Inflammatory macrophage treated with lipopolysaccharide for 1 hour (primary cell): ENCODE data around the gene POLD2.

Experiments used
- DNase-seq, 2 donors: peaks; one replicate each; pipeline ENCODE4 v3.0.0-alpha.2; 2020 to 2022

Gene POLD2

GRCh38 chr7:44152971-44153947, 29.9 kb upstream of the POLD2 start:
- DNase-seq, result no peak

DNA sequence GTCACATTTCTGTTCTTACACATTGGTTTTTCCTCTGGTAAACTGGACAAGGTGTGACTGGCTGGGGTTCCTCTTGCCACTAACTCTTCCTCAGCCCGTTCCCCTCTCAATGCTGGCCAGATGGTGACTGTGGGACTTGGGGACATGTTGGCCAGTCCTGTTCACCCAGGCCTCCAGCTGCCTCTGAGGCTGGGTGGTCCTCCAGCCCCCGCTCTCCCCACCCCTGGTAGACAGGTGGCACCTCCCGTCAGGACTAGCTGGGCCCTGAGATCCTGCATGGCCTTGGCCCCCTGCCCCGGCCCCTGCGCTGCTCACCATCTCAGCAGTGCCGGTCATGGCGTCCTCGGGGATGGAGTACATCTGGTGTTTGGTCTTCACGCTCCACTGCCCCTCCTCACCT, 28.6 kb upstream of the POLD2 start:
- no peak for DNase-seq

GRCh38 chr7:44150966-44151941, 27.9 kb upstream of the POLD2 start:
- DNase-seq, result no peak

- DNase-seq, result no peak
These were observed 27.1 kb upstream of the POLD2 start for GRCh38 chr7:44150466-44150832.

GRCh38 chr7:44149571-44150465, 26.5 kb upstream of the POLD2 start:
- DNase-seq, result no peak

DNA sequence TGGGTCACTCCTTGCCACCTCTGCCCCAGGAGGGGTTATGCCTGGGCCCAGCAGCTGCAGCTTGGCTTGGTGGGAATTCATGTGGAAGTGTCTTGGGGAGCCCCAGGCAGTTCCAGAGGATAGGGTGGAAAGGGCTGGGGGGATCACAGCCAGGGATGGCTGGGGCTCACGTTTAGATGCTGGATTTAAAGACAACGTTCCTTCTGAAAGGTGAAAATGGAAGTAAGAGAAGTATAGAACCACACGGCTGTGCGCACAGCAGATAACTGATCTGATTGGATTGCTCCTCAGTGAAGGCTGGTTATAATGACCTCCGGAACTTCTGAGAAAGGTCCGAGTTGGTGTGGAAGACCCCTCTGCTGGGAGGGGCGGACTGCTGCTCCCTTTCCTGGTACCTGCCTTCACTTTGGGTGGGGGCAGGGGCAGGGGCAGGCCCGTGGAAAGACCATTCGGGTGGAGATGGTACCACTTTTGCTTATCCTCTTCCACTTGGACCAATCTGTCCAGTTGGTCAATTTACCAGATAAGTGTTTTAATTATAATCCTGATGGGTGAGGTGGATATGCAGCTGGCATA, 25.7 kb upstream of the POLD2 start:
- no peak for DNase-seq

DNA sequence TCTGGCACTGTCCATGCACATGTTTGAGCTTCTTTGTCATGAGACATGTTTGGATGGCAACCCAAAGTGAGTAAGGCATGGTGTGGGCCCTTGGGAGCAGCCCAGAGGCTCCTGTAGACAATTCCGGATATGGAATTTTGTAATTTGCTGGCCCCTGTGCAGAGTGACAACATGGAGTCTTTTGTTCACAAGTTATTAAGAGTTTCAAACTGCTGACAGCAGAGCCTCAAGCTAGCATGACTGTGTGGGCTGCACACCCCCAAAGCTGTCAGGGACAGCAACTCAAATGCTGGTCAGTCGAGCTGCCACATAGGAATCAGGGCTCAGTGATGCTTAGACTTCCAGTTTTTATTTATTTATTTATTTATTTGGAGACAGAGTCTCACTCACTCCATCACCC, 24.8 kb upstream of the POLD2 start:
- no peak for DNase-seq

DNA sequence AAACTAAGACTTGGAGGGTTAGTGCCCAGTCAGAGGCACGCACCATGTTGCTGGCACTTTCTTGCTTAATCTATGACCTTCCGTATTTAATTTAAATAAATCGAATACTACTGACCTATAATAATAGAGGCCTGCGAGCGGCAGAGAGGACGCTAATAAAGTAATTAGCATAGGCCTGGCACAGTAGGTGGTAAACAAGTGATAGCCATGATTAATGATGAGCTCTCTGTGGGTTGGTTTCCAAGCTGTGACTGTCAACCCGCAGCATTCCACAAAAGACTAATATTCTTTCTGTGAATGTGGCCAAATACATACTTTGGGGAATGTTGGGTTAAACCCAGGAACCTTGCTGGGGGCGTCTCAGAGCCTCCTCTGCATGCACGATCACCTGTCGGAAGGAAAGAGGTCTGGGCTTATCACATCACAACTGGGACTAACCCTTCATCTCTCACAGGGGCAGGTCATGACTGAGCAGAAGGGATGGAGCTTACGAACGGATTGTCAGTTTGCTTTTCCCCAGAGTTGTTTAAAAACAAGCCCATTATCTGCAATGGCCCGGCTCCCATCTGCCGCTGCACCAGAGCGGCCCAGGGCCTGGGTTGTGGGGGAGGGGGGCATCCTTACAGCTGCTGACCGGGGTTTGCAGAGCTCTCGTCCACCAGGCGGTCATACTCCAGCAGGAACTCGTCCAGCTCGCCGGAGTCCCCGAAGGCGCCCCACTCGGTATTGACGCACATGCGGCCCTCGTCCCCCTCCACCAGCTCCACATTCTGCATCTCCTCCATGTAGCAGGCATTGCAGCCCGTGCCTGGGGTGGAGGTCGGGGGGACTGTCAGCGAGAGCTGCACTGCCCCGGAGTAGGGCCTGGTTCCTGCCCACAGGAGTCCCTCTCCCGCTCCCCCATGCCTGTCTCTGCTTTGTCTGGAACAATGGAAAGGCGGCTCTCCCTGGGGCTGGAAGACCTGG, 24.0 kb upstream of the POLD2 start:
- no peak for DNase-seq

DNA sequence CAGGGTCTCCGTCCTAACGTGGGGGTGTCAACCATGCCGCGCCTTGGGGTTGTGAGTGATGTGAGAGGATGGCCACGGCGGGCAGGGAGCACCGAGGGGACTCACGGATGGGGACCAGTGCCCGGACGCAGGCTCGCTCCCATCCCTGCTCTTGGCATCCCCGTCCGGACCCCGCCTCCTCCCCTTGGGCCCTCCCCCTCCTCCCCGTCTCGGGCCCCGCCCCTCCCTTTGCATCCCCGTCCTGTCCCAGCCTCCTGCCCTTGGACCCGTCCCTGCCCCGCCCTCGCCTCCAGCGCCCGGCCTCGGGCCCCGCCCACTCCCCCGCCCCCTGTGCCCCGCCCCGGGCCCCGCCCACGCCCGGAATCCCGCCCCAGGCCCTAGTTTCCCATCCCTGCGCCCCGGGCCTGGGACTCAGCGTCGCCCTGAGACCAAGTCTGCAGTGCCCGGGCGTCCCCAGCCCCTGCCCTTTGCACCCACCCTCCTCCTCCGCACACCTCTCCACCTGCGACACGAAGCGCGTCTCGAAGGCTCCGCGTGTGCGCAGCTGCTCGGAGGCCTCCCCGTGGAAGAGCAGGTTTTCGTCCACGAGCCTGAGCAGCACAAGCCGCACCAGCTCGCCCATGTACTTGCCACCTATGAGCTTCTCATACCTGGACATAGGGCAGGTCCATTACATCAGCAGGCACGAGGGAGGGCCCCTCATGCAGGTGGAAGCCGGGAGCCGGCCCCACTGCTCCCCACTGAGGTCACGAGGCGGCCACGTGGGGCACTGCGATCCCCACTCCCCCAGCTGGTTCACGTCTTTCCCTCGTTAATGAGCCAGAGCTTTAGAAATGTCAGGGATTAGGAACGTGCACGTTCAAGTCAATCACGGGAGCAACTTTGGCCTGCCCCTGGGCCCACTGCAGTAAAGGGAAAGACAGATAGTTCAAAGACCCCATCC, 22.9 kb upstream of the POLD2 start:
- DNase-seq, result peak in 1 of 2 donors; percentile 25

- DNase-seq, result no peak
These were observed 22.2 kb upstream of the POLD2 start for GRCh38 chr7:44145479-44145968.

DNA sequence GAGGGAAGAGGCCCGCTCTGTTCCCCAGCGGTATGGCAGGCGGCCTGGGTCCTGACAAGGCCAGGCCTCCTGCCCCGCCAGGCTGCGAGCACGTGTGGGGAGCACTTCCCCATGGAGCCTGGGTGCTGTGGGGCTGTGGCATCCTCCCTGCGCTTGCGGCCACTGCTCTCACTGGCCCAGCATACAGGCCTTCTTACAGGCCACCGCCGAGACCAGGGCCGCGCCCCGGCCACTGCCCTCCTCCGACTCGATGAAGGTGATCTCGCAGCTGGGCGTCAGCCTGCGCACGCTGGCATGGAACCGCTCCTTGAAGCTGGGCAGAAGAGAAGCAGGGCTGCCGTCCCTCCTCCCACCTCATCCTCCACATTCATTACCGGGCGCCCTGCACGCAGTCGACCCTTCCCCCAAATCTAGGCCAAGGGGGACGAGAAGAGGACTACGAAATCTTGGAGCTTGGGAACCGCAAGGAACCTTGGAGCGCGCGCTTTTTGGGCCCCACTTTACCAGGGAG, 21.7 kb upstream of the POLD2 start:
- DNase-seq, result no peak

DNA sequence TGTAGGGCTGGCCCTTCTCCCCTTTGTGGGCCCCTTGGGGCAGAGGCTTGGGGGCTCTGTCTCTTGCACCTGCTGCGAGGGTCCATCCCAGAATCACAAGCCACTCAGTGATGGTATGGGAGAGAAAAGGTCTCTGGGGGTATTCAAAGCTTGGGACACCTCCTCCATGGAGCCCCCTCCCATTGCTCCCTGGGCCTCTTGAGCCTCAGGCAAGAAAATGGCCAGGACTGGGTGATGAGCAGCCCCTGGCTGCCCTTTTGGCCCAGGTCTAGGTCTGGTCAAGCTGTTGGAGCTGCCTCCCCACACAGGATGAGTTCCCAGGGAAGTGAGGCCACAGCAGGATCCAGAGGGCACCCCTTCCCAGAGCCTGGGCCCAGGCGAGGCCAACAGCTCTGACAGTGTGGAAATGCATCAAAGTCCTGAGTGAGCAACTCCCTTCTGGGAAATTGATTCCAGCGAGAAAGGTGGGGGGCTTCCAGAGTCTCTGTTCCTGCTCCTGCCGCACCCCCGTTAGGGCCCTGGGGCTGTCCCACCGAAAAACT, 21.1 kb upstream of the POLD2 start:
- no peak for DNase-seq

DNA sequence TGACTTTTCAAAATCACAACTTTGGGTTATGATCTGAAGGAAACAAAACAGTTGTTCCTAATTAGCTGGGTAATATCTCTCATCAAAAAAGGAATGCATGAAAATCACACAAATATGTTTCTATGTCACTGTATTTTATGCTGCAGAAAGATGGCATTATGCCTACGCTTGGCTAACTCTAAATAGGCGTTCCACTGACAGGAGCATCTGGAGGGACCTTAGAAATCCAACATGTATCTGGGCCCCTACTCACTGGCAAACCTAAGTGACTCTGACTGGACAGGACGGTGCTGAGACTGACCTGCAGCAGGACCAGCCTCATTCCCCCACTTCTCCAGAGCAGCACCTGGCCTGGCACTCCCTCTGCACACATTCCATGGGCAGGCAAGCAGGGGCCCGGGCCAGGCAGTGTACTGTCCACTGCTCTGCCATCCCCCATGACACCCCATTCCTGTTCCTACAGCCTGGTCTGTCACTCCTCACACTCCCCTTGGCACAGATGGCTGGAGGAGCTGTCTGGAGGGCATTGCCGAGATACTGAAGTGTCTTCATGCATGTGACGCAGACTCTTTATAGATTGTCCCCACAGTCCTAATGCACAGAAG, 20.4 kb upstream of the POLD2 start:
- no peak for DNase-seq

- DNase-seq, result no peak
These were observed 18.7 kb upstream of the POLD2 start for GRCh38 chr7:44142028-44142427.

DNA sequence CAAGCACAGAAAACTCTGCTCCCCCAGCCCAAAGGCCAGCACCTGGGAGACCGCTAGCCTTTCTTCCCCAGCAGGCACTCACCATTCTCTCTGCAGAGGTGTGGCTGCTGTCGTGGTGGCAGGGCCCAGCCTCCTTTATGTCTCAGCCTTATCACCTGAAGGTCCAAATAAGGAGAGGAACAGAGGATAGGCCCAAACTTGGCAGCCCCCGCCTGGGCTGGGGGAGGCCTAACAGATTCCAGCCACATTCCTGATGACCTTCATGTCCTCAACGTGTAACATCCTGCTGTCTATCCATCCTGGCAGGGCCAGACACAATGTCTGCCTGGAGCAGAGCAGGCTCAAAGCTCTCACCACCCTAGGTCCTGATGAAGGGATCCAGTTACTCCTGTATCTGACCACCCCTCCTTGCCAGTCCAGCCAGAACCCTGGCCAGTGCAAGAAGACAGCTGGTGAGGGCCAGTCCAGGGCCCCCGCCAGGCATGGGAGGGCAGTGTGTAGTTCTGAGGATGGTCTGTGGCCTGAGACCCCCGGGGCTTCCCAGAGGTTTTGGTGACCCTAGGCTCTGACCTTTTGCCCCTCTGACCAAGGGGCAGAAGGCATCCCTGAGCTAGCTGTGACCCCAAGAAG, 18.0 kb upstream of the POLD2 start, which contains the start of gene MYL7:
Gene MYL7, minus strand, starts transcription at position 112 of the 630 bp plus-strand sequence. Its CDS starts 27 bp downstream, at position 85.
- DNase-seq, result no peak

DNA sequence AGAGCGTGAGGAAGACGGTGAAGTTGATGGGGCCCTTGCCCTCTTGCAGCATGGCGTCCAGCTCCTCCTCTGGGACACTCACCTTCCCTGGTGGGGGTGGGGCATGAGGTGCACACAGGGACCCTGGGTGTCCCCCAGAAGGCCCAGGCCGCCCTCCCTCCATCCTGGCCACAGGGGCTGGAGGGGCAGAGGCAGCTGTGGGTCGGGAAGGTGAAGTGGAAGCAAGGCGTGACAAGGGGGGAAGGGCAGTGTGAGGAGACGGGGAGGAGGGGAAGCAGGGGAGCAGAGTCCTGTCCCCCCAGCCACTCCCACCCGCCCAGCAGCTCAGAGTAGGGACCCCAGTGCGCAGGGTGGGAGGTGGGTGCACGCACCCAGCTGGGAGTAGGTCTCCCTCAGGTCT, 17.0 kb upstream of the POLD2 start:
- DNase-seq, result no peak

GRCh38 chr7:44139311-44140010, 16.1 kb upstream of the POLD2 start:
- no peak for DNase-seq
